ENCODE results near the gene NMT2.

The NMT2 gene

GRCh38 chr10:15140698-15141097 is 27.8 kb downstream of the NMT2 start:
- DNase-seq, result no peak

GRCh38 chr10:15137636-15138035 is 30.9 kb downstream of the NMT2 start:
- no peak for DNase-seq

- no peak for DNase-seq
Measured at GRCh38 chr10:15137036-15137359, 31.5 kb downstream of the NMT2 start.

DNA sequence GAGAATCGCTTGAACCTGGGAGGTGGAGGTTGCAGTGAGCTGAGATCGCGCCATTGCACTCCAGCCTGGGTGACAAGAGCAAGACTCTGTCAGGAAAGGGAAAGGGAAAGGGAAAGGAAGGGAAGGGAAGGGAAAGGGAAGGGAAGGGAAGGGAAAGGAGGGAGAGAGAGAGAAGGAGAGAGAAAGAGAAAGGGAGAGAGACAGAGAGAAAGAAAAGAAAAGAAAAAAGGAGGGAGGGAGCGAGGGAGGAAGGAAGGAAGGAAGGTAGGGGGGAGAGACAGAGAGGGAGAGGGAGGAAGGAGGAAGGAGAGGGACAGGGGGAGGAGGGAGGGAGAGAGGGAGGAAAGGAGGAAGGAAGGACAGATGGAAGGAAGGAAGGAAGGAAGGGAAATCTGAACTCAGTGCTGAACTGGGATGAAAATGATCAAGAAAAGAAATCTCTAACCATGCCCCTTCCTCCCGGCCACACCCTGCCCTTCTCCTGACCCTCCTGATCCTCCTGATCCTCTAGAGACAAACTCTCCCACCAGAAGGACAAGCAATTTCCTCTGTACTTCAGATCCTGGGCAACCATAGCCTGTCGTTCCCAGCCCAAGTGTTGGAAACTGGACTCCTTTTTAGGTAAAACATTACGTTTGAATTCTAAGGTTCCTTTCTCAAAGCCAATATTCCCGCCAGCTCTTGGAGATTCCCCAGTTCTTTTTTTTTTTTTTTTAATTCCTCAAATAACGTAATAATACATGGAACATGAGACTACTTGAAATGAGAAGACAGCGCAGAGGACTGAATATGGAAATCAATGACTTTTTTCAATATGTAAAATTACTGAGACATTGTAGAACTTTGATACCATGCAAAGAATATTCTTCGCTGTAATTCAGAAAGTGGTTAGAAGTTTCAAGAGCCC is 32.1 kb downstream of the NMT2 start:
- no peak for DNase-seq

DNA sequence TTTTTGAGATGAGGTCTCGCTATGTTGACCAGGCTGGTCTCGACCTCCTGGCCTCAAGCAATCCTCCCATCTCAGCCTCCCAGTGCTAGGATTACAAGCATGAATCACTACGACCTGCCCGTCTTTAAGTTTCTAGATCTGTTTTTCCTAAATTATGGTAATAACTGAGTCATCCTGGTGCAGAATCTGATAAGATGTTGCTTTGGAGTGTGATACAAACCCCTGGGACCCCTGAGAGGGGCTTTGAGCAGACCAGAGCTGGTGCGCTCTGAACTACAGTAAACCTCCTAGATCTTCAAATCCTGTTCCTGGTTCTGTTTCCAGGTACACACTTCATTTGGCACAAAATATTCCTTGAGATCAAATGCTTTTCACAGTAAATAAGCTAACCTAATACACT is 37.2 kb downstream of the NMT2 start:
- DNase-seq, result no peak

GRCh38 chr10:15124908-15125307 is 43.6 kb downstream of the NMT2 start:
- DNase-seq, result no peak

DNA sequence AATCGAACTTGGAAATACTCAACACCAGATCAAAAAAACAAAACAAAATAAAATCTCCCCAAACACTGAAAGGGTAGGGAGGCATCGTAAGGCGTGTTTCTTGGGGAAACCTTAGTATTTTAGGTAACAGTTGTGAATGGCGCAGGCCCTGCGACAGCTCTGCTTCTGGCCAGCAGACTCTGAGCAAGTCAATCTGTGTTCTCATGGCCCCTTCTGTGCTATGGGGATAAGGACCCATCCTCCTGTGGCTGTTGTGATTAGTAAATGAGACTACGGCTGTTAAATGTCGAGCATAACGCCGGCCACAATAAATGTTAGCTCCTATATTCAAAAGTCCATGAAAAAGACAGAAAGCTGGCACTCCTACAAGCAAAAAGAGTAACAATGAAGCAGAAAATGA is 44.3 kb downstream of the NMT2 start:
- DNase-seq, result no peak

DNA sequence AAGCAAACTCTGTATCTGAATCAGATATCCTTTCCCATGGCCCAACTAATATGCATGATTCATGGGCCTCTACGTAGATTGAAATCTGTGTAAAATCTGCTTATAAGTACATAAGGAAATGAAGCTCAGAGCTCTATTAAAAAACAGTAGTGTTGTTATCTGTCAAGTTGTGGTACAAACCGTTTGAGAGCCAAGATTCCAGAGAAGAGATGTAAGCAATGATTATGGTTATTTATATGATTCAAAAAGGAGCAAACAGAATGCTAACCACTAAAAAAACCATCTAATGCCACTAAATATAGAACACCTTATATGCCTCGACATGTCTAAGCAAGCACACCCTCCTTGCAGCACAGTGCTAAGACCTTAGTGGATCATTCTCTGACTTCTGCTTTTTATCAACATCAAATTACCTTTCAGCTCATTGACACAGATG is 44.7 kb downstream of the NMT2 start:
- DNase-seq, result no peak

GRCh38 chr10:15122477-15123030 is 45.9 kb downstream of the NMT2 start:
- DNase-seq, result no peak

DNA sequence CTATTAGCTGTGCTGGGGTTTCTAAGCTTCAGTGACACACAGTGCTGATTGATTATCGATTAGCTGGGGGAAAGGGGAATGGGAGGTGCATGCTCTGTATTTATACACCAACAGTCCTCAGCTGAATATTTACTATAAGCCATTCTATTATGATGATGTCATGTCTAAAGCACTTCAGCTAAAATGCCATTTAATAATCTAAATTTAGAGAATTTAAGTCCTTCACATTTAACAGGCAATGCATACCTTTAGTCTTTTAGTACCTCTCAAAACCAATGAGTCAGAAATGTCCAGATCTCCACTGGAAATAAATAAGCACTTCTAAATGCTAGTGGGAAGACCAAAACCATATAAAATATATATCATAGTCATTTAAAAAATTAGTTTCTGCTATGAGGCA is 46.8 kb downstream of the NMT2 start:
- DNase-seq, result no peak

DNA sequence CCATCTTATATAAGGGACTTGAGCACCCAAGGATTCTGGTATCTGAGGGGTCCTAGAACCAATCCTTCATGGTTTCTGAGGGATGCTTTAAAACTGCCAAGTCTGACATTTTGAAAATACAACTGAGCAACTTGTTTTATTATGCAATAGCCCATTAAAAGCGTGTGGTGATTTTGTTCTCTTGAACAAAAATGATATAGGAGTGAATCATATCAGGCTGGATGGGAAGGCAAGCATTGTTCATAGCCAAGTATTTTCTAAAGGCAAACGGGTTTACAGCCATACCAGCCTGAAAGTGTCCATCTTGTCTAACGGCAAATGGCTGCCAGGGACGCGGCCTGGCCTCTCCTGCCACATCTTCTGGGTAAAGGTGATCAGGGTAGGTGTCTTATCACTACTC is 48.0 kb downstream of the NMT2 start:
- no peak for DNase-seq

DNA sequence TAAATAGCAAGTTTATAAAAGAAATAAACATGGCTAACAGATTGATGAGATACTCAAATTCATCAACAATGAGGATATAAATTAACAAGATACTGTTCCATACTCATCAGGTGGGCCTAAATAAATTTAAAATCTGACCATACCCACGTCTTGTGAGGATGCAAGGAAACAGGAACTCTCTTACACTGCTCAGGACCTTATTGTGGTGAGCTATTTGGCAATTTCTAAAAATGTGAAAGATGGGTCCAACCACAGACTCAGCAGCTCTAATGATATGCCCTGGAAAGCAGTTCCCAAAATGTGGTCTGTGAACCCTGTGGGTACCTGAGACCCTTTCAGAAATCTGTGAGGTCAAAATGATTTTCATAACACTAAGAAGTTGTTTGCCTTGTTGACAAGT is 49.9 kb downstream of the NMT2 start:
- DNase-seq, result no peak

GRCh38 chr10:15116225-15116624 is 52.3 kb downstream of the NMT2 start:
- no peak for DNase-seq

- DNase-seq, result no peak
Measured at GRCh38 chr10:15113766-15114165, 54.7 kb downstream of the NMT2 start.

GRCh38 chr10:15112657-15113056 is 55.8 kb downstream of the NMT2 start:
- no peak for DNase-seq

DNA sequence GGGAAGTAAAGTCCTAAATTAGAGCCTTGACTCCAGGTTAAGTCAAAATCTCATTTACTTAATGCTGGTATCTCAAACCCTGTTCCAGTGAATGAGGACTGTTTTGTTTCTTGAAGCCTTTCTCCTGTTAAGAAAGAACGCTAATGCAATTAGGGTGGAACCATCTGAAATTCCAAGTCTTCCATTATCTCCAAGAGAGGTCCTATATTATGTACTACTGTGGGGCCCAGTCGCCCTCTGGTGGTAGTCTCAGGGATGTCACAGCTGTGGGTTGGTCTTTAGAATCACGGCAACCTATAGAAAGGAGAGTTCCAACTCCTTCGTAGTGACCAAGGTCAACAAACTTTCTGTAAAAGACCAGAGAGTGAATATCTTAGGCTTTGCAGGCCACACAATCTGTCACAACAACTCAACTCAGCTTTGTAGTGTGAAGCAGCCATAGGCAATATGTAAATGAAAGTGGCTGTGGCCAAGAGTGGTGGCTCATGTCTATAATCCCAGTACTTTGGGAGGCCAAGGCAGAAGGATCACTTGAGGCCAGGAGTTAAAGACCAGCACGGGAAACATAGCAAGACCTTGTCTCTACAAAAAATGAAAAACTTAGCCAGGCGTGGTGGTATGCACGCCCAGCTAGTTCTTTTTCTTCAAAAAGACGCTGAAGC is 62.0 kb downstream of the NMT2 start:
- DNase-seq, result peak; percentile 76

DNA sequence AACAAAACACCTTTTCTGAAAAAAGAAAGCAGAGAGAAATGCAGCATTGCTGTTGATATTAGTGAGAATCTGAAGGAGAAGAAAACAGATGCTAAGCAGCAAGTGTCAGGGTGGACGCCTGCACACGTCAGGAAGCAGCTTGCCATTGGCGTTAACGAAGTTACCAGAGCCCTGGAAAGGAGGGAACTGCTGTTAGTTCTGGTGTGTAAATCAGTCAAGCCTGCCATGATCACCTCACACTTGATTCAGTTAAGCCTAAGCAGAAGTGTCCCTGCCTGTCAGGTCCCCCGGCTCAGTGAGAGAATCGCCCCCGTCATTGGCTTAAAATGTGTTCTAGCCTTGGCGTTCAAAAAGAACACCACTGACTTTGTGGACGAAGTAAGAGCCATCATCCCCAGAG is 65.0 kb downstream of the NMT2 start:
- DNase-seq, result no peak

DNA sequence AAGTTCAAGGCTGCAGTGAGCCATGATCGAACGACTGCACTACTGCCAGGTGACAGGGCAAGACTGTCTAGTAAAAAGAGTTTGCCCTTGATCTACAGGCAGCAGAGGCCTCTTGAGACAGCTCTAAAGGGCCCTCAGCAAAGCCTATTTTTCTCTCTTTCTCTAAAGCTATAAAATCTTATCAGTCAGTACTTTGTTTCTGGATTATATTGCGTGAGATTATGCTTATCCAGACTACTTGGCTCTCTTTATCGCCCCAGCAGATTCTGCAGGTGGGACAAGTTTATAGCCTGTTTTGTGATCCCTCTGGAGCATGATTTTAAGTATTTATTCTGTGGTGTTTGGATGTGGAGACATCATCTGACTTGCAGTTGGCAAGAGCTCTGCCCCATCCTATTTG is 68.6 kb downstream of the NMT2 start:
- DNase-seq, result no peak

GRCh38 chr10:15097011-15097812 is 71.3 kb downstream of the NMT2 start, which contains the start of gene RPP38:
Gene RPP38 (plus strand): TSS chr10:15097355. CDS start chr10:15103315, 5,960 bp downstream.
- peak; percentile 98 for DNase-seq

DNA sequence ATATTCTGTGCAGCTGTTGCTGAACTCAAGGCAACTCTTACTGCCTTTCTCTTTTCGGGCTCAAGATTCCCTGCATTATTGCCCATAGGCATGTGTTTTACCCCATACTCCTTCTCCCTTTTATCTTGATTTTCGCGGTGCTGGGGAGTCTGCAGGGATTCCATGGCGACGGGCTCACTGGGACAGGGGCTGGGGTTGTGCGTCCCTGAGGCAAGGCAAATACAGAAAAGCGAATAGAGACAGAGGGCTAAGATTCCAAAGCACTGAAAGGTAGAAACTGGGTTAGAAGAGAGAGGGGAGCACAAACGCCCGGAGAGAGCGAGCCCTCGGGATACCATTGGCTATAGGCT is 71.9 kb downstream of the NMT2 start:
- no peak for DNase-seq

DNA sequence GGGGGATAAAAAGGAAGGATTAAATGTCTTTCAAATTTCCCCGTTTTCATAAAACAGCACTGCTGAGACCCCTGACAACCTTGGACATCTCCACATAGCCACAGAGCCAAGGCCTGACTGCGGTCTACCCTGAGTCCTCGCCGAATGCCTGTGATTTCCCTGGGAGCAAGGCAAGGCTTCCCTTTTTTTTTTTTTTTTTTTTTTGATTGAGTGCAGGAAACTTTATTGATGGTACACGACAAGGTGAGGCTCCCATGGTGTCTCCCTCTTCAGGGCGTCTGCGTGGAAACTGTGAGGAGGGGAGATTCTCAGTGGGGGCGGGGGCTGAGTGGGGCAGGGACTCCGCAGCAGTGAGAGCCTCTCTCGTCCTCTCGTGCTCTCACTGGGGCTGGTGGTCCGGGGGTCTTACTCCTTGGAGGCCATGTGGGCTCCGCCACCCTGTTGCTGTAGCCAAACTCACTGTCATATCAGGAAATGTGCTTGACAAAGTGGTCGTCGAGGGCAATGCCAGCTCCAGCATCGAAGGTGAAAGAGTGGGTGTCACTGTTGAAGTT is 75.6 kb downstream of the NMT2 start:
- no peak for DNase-seq

DNA sequence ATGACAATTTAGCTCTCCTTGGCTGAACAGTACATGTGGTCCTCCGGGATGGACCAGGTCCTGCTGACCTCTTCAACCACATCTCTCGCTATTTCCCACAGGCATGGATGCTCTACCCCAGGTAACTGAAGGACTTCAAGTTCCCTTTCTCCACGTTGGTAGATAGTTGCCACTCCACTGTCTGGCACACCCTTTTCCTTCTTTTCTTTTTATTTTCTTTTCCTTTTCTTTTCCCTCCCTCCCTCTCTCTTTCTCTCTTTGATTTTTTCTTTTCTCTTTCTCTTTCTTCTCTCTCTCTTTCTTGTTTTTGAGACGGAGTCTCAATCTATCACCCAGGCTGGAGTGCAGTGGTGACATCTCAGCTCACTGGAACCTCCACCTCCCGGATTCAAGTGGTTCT is 77.1 kb downstream of the NMT2 start:
- DNase-seq, result no peak
